H9 (cell line): ENCODE data around the gene CADM4. TPM values are rescaled to one million over a fixed set of nuclear protein-coding genes. Genes with fewer than 3 reads are reported as not detected.

ENCODE experiments used
- DNase-seq: peaks from one replicate; pipeline ENCODE4 v3.0.0-alpha.2; 2017
- H2AFZ ChIP-seq: one replicate; pipeline ENCODE4 v1.6.1; 2013; ENCODE audit warnings: mild to moderate bottlenecking, low read length, control low read depth, moderate library complexity
- H2AK5ac ChIP-seq: 2 replicates; pipeline ENCODE4 v1.6.1; 2013; ENCODE audit warnings: low read length, control low read depth, mixed read lengths; ENCODE audit not compliant: insufficient read length
- H2BK120ac ChIP-seq: one replicate; pipeline ENCODE4 v1.6.1; 2013; ENCODE audit warnings: low read depth, mild to moderate bottlenecking, low read length, control low read depth, inconsistent platforms; ENCODE audit not compliant: poor library complexity, severe bottlenecking
- H2BK12ac ChIP-seq: 2 replicates; pipeline ENCODE4 v1.6.1; 2013; ENCODE audit warnings: low read length, control low read depth, mixed read lengths, low read depth; ENCODE audit not compliant: insufficient read length
- H2BK15ac ChIP-seq: 2 replicates; pipeline ENCODE4 v1.6.1; 2013; ENCODE audit warnings: low read depth, low read length, control low read depth
- H2BK20ac ChIP-seq: one replicate; pipeline ENCODE4 v1.6.1; 2013; ENCODE audit warnings: low read depth, mild to moderate bottlenecking, low read length, control low read depth, inconsistent platforms; ENCODE audit not compliant: poor library complexity, severe bottlenecking
- H2BK5ac ChIP-seq: 2 replicates; pipeline ENCODE4 v1.6.1; 2013; ENCODE audit warnings: low read length, control low read depth, mixed read lengths; ENCODE audit not compliant: insufficient read length
- H3K14ac ChIP-seq: 2 replicates; pipeline ENCODE4 v1.6.1; 2013; ENCODE audit warnings: low read length, control low read depth; ENCODE audit not compliant: insufficient read depth
- H3K18ac ChIP-seq: 2 replicates; pipeline ENCODE4 v1.6.1; 2013; ENCODE audit warnings: low read depth, mild to moderate bottlenecking, mixed read lengths, low read length, control low read depth; ENCODE audit not compliant: insufficient read length
- H3K23ac ChIP-seq: 2 replicates; pipeline ENCODE4 v1.6.1; 2013; ENCODE audit warnings: low read length, control low read depth, mixed read lengths, low read depth; ENCODE audit not compliant: insufficient read length
- H3K23me2 ChIP-seq: 2 replicates; pipeline ENCODE4 v1.6.1; 2013; ENCODE audit warnings: low read depth, mild to moderate bottlenecking, mixed read lengths, low read length, control low read depth; ENCODE audit not compliant: insufficient read length, poor library complexity, severe bottlenecking
- H3K27ac ChIP-seq: 2 replicates; pipeline ENCODE4 v1.5.1; 2013; ENCODE audit warnings: low read length, control low read depth, mixed read lengths, low read depth; ENCODE audit not compliant: insufficient read length
- H3K27me3 ChIP-seq: 2 replicates; pipeline ENCODE4 v1.6.1; 2013; ENCODE audit warnings: low read length, control low read depth, inconsistent platforms; ENCODE audit not compliant: insufficient read depth
- H3K4ac ChIP-seq: 2 replicates; pipeline ENCODE4 v1.6.1; 2013; ENCODE audit warnings: low read depth, mild to moderate bottlenecking, control low read depth, inconsistent platforms, low read length, moderate library complexity
- H3K4me1 ChIP-seq: 2 replicates; pipeline ENCODE4 v1.6.1; 2013; ENCODE audit warnings: low read length, control low read depth, inconsistent platforms; ENCODE audit not compliant: insufficient read depth
- H3K4me2 ChIP-seq: 2 replicates; pipeline ENCODE4 v1.6.1; 2013; ENCODE audit warnings: low read length, control low read depth, mixed read lengths; ENCODE audit not compliant: insufficient read length, insufficient read depth
- H3K56ac ChIP-seq: 2 replicates; pipeline ENCODE4 v1.6.1; 2013; ENCODE audit warnings: low read depth, mild to moderate bottlenecking, mixed read lengths, low read length, control low read depth; ENCODE audit not compliant: insufficient read length
- H3K79me1 ChIP-seq: 2 replicates; pipeline ENCODE4 v1.6.1; 2013; ENCODE audit warnings: low read depth, mild to moderate bottlenecking, moderate library complexity, low read length, control low read depth, inconsistent platforms; ENCODE audit not compliant: insufficient read depth, poor library complexity, severe bottlenecking
- H3K79me2 ChIP-seq: 2 replicates; pipeline ENCODE4 v1.6.1; 2013; ENCODE audit warnings: low read length, control low read depth, inconsistent platforms; ENCODE audit not compliant: insufficient read depth
- H3K9ac ChIP-seq: 2 replicates; pipeline ENCODE4 v1.6.1; 2013; ENCODE audit warnings: low read length, control low read depth, mixed read lengths; ENCODE audit not compliant: insufficient read length; ENCODE audit errors: extremely low read depth
- H3K9me3 ChIP-seq: one replicate; pipeline ENCODE4 v1.6.1; 2013; ENCODE audit warnings: low read depth, low read length, inconsistent platforms; ENCODE audit not compliant: control insufficient read depth
- H3T11ph ChIP-seq: one replicate; pipeline ENCODE4 v1.6.1; 2013; ENCODE audit warnings: mild to moderate bottlenecking, low read length, control low read depth, inconsistent platforms
- H4K20me1 ChIP-seq: one replicate; pipeline ENCODE4 v1.6.1; 2013; ENCODE audit not compliant: control insufficient read depth, insufficient read length, insufficient read depth
- H4K5ac ChIP-seq: 2 replicates; pipeline ENCODE4 v1.6.1; 2013; ENCODE audit warnings: low read depth, mild to moderate bottlenecking, mixed read lengths, low read length, control low read depth; ENCODE audit not compliant: insufficient read length
- H4K8ac ChIP-seq: replicated peaks from 2 replicates; pipeline ENCODE4 v1.6.1; 2013; ENCODE audit warnings: low read length, control low read depth, mixed read lengths, low read depth; ENCODE audit not compliant: insufficient read length
- H4K91ac ChIP-seq: 2 replicates; pipeline ENCODE4 v1.6.1; 2013; ENCODE audit warnings: low read depth, mild to moderate bottlenecking, moderate library complexity, mixed read lengths, low read length, control low read depth; ENCODE audit not compliant: insufficient read length
- H3K27ac Mint-ChIP-seq, 3 experiments: 2 replicates in 2 of 3; 3 replicates in 1 of 3; pipeline ENCODE4 v1.8.0; 2020 to 2021; ENCODE audit warnings: mixed read lengths in 3 of 3, mild to moderate bottlenecking in 1 of 3, moderate library complexity in 1 of 3
- H3K27me3 Mint-ChIP-seq: 2 replicates; pipeline ENCODE4 v1.8.0; 2021; ENCODE audit warnings: low read depth, mild to moderate bottlenecking, moderate library complexity, mixed read lengths
- H3K36me3 Mint-ChIP-seq, 3 experiments: 2 replicates in 2 of 3; 3 replicates in 1 of 3; pipeline ENCODE4 v1.8.0; 2020 to 2021; ENCODE audit warnings: low read depth in 3 of 3, mixed read lengths in 3 of 3; ENCODE audit not compliant: insufficient read depth in 1 of 3
- H3K4me1 Mint-ChIP-seq, 2 experiments: 2 replicates each; pipeline ENCODE4 v1.8.0; 2020; ENCODE audit warnings: mixed read lengths in 2 of 2
- H3K4me3 Mint-ChIP-seq, 2 experiments: 2 replicates in 1 of 2; 3 replicates in 1 of 2; pipeline ENCODE4 v1.8.0; 2020 to 2021; ENCODE audit warnings: mild to moderate bottlenecking in 2 of 2, mixed read lengths in 2 of 2, moderate library complexity in 1 of 2
- H3K9me3 Mint-ChIP-seq, 2 experiments: 2 replicates in 1 of 2; 3 replicates in 1 of 2; pipeline ENCODE4 v1.8.0; 2020; ENCODE audit warnings: mild to moderate bottlenecking in 2 of 2, mixed read lengths in 2 of 2, moderate library complexity in 1 of 2
- CTCF ChIP-seq: fragments of 200-600 bp; sonication (generic); conservative IDR thresholded peaks from 3 replicates; pipeline ENCODE4 v1.8.0; 2021; ENCODE audit warnings: antibody characterized with exemption, mild to moderate bottlenecking
- WGBS: extraction: QIAGEN DNeasy Blood & Tissue Kit; methylation state at CpG from one replicate; pipeline ENCODE4 v1.1.7; 2013; ENCODE audit warnings: missing lambda C conversion rate, low lambda C conversion rate, mixed read lengths; ENCODE audit not compliant: insufficient read length; ENCODE audit errors: extremely low coverage; 5-methylcytosine and 5-hydroxymethylcytosine counted together
- total RNA-seq: library from RNA; stranded (reverse); gene quantifications from 2 replicates; pipeline ENCODE4 v1.2.1, GENCODE V29; 2021

Gene CADM4
- total RNA-seq, 1 experiment from 2014 or later, result 10.2 TPM

- Histone ChIP-seq H2BK15ac (no peak overlapping the region), H3K23ac (no peak overlapping the region), H3K27ac (no peak overlapping the region), H3K14ac (no peak overlapping the region), H3K9ac (no peak overlapping the region), H3K79me1 (no peaks in the 10 kb centered on the region), H3K56ac (no peak overlapping the region), H4K20me1 (no peaks in the 10 kb centered on the region), H3K18ac (no peak overlapping the region), H2BK120ac (no peak overlapping the region), H4K8ac (no peak overlapping the region), H3T11ph (no peak overlapping the region), H2BK5ac (no peak overlapping the region), H2AK5ac (no peak overlapping the region), H2BK20ac (no peak overlapping the region), H3K27me3 (no peaks in the 10 kb centered on the region), H3K4me1 (no peaks in the 10 kb centered on the region), H3K79me2 (no peaks in the 10 kb centered on the region), H3K9me3 (no peaks in the 10 kb centered on the region), H3K4ac (no peak overlapping the region), H4K91ac (no peak overlapping the region), H3K4me2 (no peak overlapping the region), H2BK12ac (no peak overlapping the region), H3K23me2 (no peaks in the 10 kb centered on the region), H4K5ac (no peak overlapping the region), H2AFZ (no peak overlapping the region)
- no CpG with 5 or more reads among the region's 2 CpGs for WGBS
- H3K4me1 Mint-ChIP-seq, result peaks cover 2 to 3% of the 10 kb centered on the region in 2 experiments; a peak in 2 of 4 replicates
- H3K4me3 Mint-ChIP-seq, result no peak overlapping the region
- H3K9me3 Mint-ChIP-seq, result peaks cover 13 to 24% of the 10 kb centered on the region in 2 experiments
- H3K27me3 Mint-ChIP-seq, result peaks cover 5% of the 10 kb centered on the region
- no peak for TF ChIP-seq CTCF
- no peak for DNase-seq
- peaks cover 41 to 55% (median 46%) of the 10 kb centered on the region in 3 experiments for H3K36me3 Mint-ChIP-seq
- peak overlapping the region in 1 of 3 experiments; percentile 40; a peak in 1 of 7 replicates for H3K27ac Mint-ChIP-seq
Observed at GRCh38 chr19:43649514-43649913, 9.9 kb upstream of the CADM4 start.
